ENCODE results near the gene UBE2D3.

UBE2D3 gene

DNA sequence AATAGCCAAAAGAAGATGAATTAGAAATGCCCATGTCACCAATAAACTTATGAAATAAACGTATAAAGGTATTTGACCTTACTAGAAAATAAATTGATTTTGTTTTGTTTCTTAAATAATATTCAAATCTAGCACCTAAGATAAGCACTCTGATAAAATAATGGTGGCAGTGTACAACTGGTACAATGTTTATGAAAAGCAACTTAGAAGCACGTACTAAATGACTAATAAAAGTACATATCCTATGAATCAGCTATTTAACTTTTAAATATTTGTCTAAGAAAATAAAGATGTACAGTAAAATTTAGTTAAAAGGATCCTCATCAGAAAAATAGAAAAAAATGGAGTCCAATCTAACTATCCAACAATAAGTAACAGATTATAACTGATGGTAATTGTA, 73.3 kb downstream of the UBE2D3 start:
- DNase-seq (ENCODE audit: low spot score): no peak

DNA sequence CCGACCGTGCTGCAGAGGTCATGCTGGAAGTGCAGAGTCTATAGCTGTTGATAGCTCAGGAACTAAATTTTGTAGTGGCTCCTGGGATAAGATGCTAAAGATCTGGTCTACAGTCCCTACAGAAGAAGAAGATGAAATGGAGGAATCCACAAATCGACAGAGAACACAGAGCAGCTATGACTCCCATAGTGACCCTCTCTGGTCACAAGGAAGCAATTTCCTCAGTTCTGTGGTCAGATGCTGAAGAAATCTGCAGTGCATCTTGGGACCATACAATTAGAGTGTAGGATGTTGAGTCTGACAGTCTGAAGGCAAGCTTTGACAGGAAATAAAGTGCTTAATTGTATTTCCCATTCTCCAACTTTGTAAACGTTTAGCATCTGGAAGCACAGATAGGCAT, 75.4 kb downstream of the UBE2D3 start:
- DNase-seq (ENCODE audit: low spot score): no peak
